ENCODE data around the gene SLIT3. TPM values are rescaled to one million over a fixed set of nuclear protein-coding genes. Genes with fewer than 3 reads are reported as not detected.
A peak's percentile ranks its signal among the peaks of the same experiment; 100 is the strongest.

SLIT3 gene
- total RNA-seq, 1 donor from 2014 or later: 52.8 TPM

- H3K36me3 ChIP-seq: no peaks in the 10 kb centered on the region
- TF ChIP-seq POLR2A (IDR thresholded peaks at IDR 0.05): no peak
- TF ChIP-seq CTCF (IDR thresholded peaks at IDR 0.05): no peak
- TF ChIP-seq POLR2AphosphoS5 (IDR thresholded peaks at IDR 0.05; ENCODE audit: insufficient read depth in 1 of 2, low read depth in 1 of 2): no peak
- H3K4me1 ChIP-seq: peaks cover 19% of the 10 kb centered on the region
- intact Hi-C loops (cut with DNase I): no loop called here
- H3K4me3 ChIP-seq: no peak overlapping the region
- no peaks in the 10 kb centered on the region for H3K27me3 ChIP-seq
- no peak for DNase-seq (ENCODE audit: extremely low spot score in 2 of 2)
- no peaks in the 10 kb centered on the region for H3K9me3 ChIP-seq
- H3K27ac ChIP-seq: no peak overlapping the region
Measured at GRCh38 chr5:168920019-168920810, 380.7 kb downstream of the SLIT3 start.

GRCh38 chr5:168917947-168918600 is 382.9 kb downstream of the SLIT3 start:
- Histone ChIP-seq H3K27ac (no peak overlapping the region), H3K4me3 (no peak overlapping the region), H3K36me3 (no peaks in the 10 kb centered on the region), H3K27me3 (no peaks in the 10 kb centered on the region), H3K4me1 (peaks cover 19% of the 10 kb centered on the region), H3K9me3 (no peaks in the 10 kb centered on the region)
- no peak for DNase-seq (ENCODE audit: extremely low spot score in 2 of 2)
- intact Hi-C loops (cut with DNase I): no loop called here
- no peak for TF ChIP-seq POLR2A (IDR thresholded peaks at IDR 0.05)
- TF ChIP-seq CTCF (IDR thresholded peaks at IDR 0.05): no peak

- peak in 1 of 2 donors; percentile 76 for TF ChIP-seq POLR2AphosphoS5 (IDR thresholded peaks at IDR 0.05; ENCODE audit: insufficient read depth in 1 of 2, low read depth in 1 of 2)
- TF ChIP-seq CTCF (IDR thresholded peaks at IDR 0.05): no peak
- TF ChIP-seq POLR2A (IDR thresholded peaks at IDR 0.05): no peak
- Histone ChIP-seq H3K27ac (no peak overlapping the region), H3K4me3 (no peak overlapping the region), H3K36me3 (no peaks in the 10 kb centered on the region), H3K9me3 (no peaks in the 10 kb centered on the region), H3K27me3 (no peaks in the 10 kb centered on the region), H3K4me1 (peaks cover 19% of the 10 kb centered on the region)
- intact Hi-C loops (cut with DNase I): no loop called here
- no peak for DNase-seq (ENCODE audit: extremely low spot score in 2 of 2)
Measured at GRCh38 chr5:168916852-168917251, 384.1 kb downstream of the SLIT3 start.

GRCh38 chr5:168916266-168916665 is 384.7 kb downstream of the SLIT3 start:
- Histone ChIP-seq H3K36me3 (no peaks in the 10 kb centered on the region), H3K27me3 (no peaks in the 10 kb centered on the region), H3K9me3 (no peaks in the 10 kb centered on the region), H3K4me3 (no peak overlapping the region), H3K4me1 (peaks cover 19% of the 10 kb centered on the region), H3K27ac (no peak overlapping the region)
- intact Hi-C loops (cut with DNase I): no loop called here
- DNase-seq (ENCODE audit: extremely low spot score in 2 of 2): peak in 1 of 2 donors; percentile 95
- TF ChIP-seq CTCF (IDR thresholded peaks at IDR 0.05) (no peak), POLR2AphosphoS5 (IDR thresholded peaks at IDR 0.05; ENCODE audit: insufficient read depth in 1 of 2, low read depth in 1 of 2) (peak in 1 of 2 donors; percentile 51), POLR2A (IDR thresholded peaks at IDR 0.05) (no peak)

- Histone ChIP-seq H3K9me3 (no peaks in the 10 kb centered on the region), H3K4me3 (no peak overlapping the region), H3K27me3 (no peaks in the 10 kb centered on the region), H3K4me1 (peaks cover 19% of the 10 kb centered on the region), H3K27ac (no peak overlapping the region), H3K36me3 (no peaks in the 10 kb centered on the region)
- TF ChIP-seq CTCF (IDR thresholded peaks at IDR 0.05) (no peak), POLR2A (IDR thresholded peaks at IDR 0.05) (no peak), POLR2AphosphoS5 (IDR thresholded peaks at IDR 0.05; ENCODE audit: insufficient read depth in 1 of 2, low read depth in 1 of 2) (no peak)
- intact Hi-C loops (cut with DNase I): no loop called here
- no peak for DNase-seq (ENCODE audit: extremely low spot score in 2 of 2)
Measured at GRCh38 chr5:168914491-168914890, 386.4 kb downstream of the SLIT3 start.
